Measurements from ENCODE around the gene PEAK3. TPM values are rescaled to one million over a fixed set of nuclear protein-coding genes. Genes with fewer than 3 reads are reported as not detected.

The PEAK3 gene
- total and polyA plus RNA-seq, 10 of the 15 experiments (the other 5 are each of a cell fraction or from before 2014, with no cell fraction given), result 0.03 to 0.10 (median 0.05) TPM; not detected in 7

- no peak for TF ChIP-seq FOXM1 (IDR thresholded peaks at IDR 0.05; ENCODE audit: low read depth, low read length)
- TF ChIP-seq POLR2A (IDR thresholded peaks at IDR 0.05; ENCODE audit: low read depth, low read length), result peak; percentile 30
- TF ChIP-seq RELA (IDR thresholded peaks at IDR 0.05; ENCODE audit: borderline replicate concordance, partially characterized antibody), result no peak
Measured at GRCh38 chr19:2275588-2276428, 6.2 kb downstream of the PEAK3 start (continued).

GRCh38 chr19:2274931-2275535 is 6.9 kb downstream of the PEAK3 start:
- H3K79me2 ChIP-seq (ENCODE audit: control insufficient read depth, insufficient read depth, low read length), result peaks cover 46% of the 10 kb centered on the region
- H3K4me2 ChIP-seq (ENCODE audit: control insufficient read depth, insufficient read depth), result no peak overlapping the region
- RAD21 ChIA-PET (ENCODE audit: unreplicated experiment), result interaction anchor here (1.1 to 4.5 kb wide), 5 partner anchors 14 to 117 kb away, joined by 3 to 44 read pairs (median 4); no protein-coding TSS in a partner anchor
- 67% methylated on average over 8 of the region's 16 CpGs for WGBS (ENCODE audit: insufficient coverage, insufficient replicate concordance, low lambda C conversion rate, missing lambda C conversion rate)
- peaks cover 7% of the 10 kb centered on the region for H3K4me1 ChIP-seq (ENCODE audit: control insufficient read depth, insufficient read depth, low read length)
- H3K36me3 ChIP-seq (ENCODE audit: control insufficient read depth in 2 of 2, insufficient read depth in 2 of 2, low read length in 1 of 2), result peaks cover 4 to 19% of the 10 kb centered on the region in 2 experiments
- POLR2A ChIA-PET, result interaction anchor here (0.6 to 1.6 kb wide), 3 partner anchors 37 to 273 kb away, joined by 3 to 4 read pairs (median 3); no protein-coding TSS in a partner anchor
- H3K9ac ChIP-seq (ENCODE audit: control insufficient read depth, insufficient read depth, low read length), result no peak overlapping the region
- FAIRE-seq (peak; percentile 56), DNase-seq (ENCODE audit: low read depth, low spot score) (no peak), ATAC-seq (no peak)
- H3K4me3 ChIP-seq, result no peak overlapping the region
- H3K27ac ChIP-seq (ENCODE audit: control insufficient read depth, insufficient read depth), result no peak overlapping the region
- no peaks in the 10 kb centered on the region for H3K9me3 ChIP-seq (replicated peaks; ENCODE audit: control insufficient read depth, insufficient read depth, low read length)
- CTCF ChIA-PET, result interaction anchor here (1.0 to 6.4 kb wide), 11 partner anchors 9 to 153 kb away, joined by 3 to 46 read pairs (median 8); partner anchors contain the start of gene TIMM13
- SMC1A ChIA-PET (ENCODE audit: uncharacterized antibody, unreplicated experiment), result interaction anchor here (0.9 to 5.1 kb wide), 6 partner anchors 13 to 117 kb away, joined by 3 to 30 read pairs (median 4); no protein-coding TSS in a partner anchor
- intact Hi-C loops (cut with micrococcal nuclease; ENCODE audit: unreplicated experiment) (loop anchor here (1.0 to 10.0 kb wide), 4 partner anchors 41 to 510 kb away; partner anchors contain the start of genes SGTA and THOP1), in situ Hi-C loops (cut with MboI) (loop anchor here (5.0 to 10.0 kb wide), 3 partner anchors 38 to 340 kb away; partner anchors contain the start of genes PLEKHJ1 and SF3A2)
- no peaks in the 10 kb centered on the region for H3K27me3 ChIP-seq (replicated peaks in 1 of 2; ENCODE audit: control insufficient read depth in 2 of 2, insufficient read depth in 2 of 2, low read length in 1 of 2)
- no peak overlapping the region for H2AFZ ChIP-seq (ENCODE audit: control insufficient read depth, low read depth, low read length)
- no TSS peak for BruUV-seq (replicated peaks)
- H4K20me1 ChIP-seq (ENCODE audit: control insufficient read depth, insufficient read depth), result peaks cover 13% of the 10 kb centered on the region
- peak; percentile 36 for TF ChIP-seq POLR2A (IDR thresholded peaks at IDR 0.05; ENCODE audit: low read depth, low read length)
- TF ChIP-seq BCL11A (IDR thresholded peaks at IDR 0.05; ENCODE audit: low read depth, low read length), result no peak
- peak; percentile 82 for TF ChIP-seq SMC3 (IDR thresholded peaks at IDR 0.05; ENCODE audit: borderline replicate concordance, low read length)
- peak; percentile 43 to 67 (median 57); a peak in 5 of 6 replicates for TF ChIP-seq CTCF (IDR thresholded peaks at IDR 0.05 in 2 of 3, conservative IDR thresholded peaks at IDR 0.05 in 1 of 3; ENCODE audit: control insufficient read depth in 2 of 3, extremely low read depth in 1 of 3, insufficient read depth in 1 of 3, low read depth in 3 of 3, low read length in 3 of 3)
- TF ChIP-seq POU2F2 (IDR thresholded peaks at IDR 0.05; ENCODE audit: borderline replicate concordance, low read depth, low read length), result peak; percentile 28; the same call in 1 of the 3 replicates
- peak; percentile 89 for TF ChIP-seq ZBTB33 (IDR thresholded peaks at IDR 0.05)
- TF ChIP-seq, protein P1, sequence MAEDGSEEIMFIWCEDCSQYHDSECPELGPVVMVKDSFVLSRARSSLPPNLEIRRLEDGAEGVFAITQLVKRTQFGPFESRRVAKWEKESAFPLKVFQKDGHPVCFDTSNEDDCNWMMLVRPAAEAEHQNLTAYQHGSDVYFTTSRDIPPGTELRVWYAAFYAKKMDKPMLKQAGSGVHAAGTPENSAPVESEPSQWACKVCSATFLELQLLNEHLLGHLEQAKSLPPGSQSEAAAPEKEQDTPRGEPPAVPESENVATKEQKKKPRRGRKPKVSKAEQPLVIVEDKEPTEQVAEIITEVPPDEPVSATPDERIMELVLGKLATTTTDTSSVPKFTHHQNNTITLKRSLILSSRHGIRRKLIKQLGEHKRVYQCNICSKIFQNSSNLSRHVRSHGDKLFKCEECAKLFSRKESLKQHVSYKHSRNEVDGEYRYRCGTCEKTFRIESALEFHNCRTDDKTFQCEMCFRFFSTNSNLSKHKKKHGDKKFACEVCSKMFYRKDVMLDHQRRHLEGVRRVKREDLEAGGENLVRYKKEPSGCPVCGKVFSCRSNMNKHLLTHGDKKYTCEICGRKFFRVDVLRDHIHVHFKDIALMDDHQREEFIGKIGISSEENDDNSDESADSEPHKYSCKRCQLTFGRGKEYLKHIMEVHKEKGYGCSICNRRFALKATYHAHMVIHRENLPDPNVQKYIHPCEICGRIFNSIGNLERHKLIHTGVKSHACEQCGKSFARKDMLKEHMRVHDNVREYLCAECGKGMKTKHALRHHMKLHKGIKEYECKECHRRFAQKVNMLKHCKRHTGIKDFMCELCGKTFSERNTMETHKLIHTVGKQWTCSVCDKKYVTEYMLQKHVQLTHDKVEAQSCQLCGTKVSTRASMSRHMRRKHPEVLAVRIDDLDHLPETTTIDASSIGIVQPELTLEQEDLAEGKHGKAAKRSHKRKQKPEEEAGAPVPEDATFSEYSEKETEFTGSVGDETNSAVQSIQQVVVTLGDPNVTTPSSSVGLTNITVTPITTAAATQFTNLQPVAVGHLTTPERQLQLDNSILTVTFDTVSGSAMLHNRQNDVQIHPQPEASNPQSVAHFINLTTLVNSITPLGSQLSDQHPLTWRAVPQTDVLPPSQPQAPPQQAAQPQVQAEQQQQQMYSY (CRISPR knock-in tag; IDR thresholded peaks at IDR 0.05), result no peak
- no peak for TF ChIP-seq GABPA (IDR thresholded peaks at IDR 0.05; ENCODE audit: low read depth)
- TF ChIP-seq RAD21 (IDR thresholded peaks at IDR 0.05; ENCODE audit: insufficient read depth, low read depth, low read length), result peak; percentile 70
- no peak for TF ChIP-seq ZNF207 (IDR thresholded peaks at IDR 0.05; ENCODE audit: borderline replicate concordance)
